NT2/D1 (cell line): Measurements from ENCODE around the gene ADM2.
A peak's percentile ranks its signal among the peaks of the same experiment; 100 is the strongest.

ENCODE experiments used
- DNase-seq: peaks from one replicate; pipeline ENCODE4 v3.0.0-alpha.2; 2011; ENCODE audit warnings: low read depth, low spot score
- H3K27me3 ChIP-seq: 2 replicates; pipeline ENCODE4 v1.6.0; 2011; ENCODE audit warnings: mild to moderate bottlenecking; ENCODE audit not compliant: insufficient read length, insufficient read depth
- H3K36me3 ChIP-seq: 2 replicates; pipeline ENCODE4 v1.6.1; 2011; ENCODE audit warnings: mild to moderate bottlenecking, low read length, mixed read lengths; ENCODE audit not compliant: insufficient read depth, insufficient read length
- H3K4me1 ChIP-seq: 2 replicates; pipeline ENCODE4 v1.5.1; 2011; ENCODE audit not compliant: insufficient read depth, insufficient read length
- H3K4me3 ChIP-seq: 2 replicates; pipeline ENCODE4 v1.5.1; 2011; ENCODE audit warnings: low read depth; ENCODE audit not compliant: insufficient read length
- H3K9ac ChIP-seq: 2 replicates; pipeline ENCODE4 v1.6.0; 2011; ENCODE audit warnings: low read depth; ENCODE audit not compliant: insufficient read length
- H3K9me3 ChIP-seq: 2 replicates; pipeline ENCODE4 v1.5.1; 2011; ENCODE audit warnings: mild to moderate bottlenecking, low read length; ENCODE audit not compliant: insufficient read depth
- SUZ12 ChIP-seq: IDR thresholded peaks from 2 replicates; pipeline ENCODE4 v1.6.1; 2011; ENCODE audit not compliant: insufficient read length, insufficient read depth; ENCODE audit errors: extremely low read depth
- YY1 ChIP-seq: IDR thresholded peaks from 2 replicates; pipeline ENCODE4 v1.6.1; 2011; ENCODE audit not compliant: insufficient read length, insufficient read depth
- ZNF274 ChIP-seq: IDR thresholded peaks from 2 replicates; pipeline ENCODE4 v1.6.1; 2011; ENCODE audit warnings: mild to moderate bottlenecking, low read depth, low read length

ADM2 gene

DNA sequence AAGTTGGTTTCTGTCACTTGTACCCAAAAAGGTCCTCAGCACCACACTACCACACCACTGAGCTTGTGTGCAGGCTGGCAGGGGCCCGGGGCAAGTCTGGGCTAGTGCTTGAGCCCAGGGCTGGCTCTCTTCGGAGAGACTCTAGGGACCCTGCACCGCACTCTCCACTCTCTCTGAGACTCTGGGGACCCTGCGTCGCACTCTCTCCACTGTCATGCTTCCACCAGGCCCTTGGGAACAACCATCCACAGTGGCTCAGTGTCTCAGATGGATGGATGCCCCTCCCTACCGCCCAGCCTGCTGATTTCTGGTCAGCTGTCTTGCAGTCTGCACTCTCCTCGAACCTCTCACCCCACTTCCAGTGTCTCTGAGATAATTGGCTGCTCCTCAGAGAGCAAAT lies 4.5 kb upstream of the ADM2 start:
- TF ChIP-seq YY1 (no peak), SUZ12 (no peak), ZNF274 (no peak)
- Histone ChIP-seq H3K9me3 (no peaks in the 10 kb centered on the region), H3K27me3 (peaks cover 24% of the 10 kb centered on the region), H3K36me3 (peaks cover 13% of the 10 kb centered on the region), H3K4me3 (no peak overlapping the region), H3K9ac (peak overlapping the region; percentile 42), H3K4me1 (peaks cover 14% of the 10 kb centered on the region)
- no peak for DNase-seq

DNA sequence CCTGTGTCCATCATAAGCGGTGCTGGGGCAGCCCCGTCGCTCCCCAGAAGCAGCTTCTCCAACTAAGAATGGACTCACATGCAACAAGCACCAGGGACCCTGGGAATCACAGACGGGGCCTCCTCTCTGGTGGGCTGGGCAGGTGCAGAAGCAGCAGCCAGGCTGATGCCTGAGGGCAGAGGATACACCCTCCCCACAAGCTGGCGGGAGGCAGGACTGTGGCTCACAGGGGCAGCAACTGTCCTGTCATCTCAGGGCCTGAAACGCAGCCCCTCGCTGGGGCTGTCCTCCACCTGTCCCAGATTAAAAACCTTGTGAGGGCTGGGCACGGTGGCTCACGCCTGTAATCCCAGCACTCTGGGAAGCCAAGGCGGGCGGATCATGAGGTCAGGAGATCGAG lies 3.4 kb upstream of the ADM2 start:
- H3K36me3 ChIP-seq: peaks cover 5% of the 10 kb centered on the region
- no peak overlapping the region for H3K9ac ChIP-seq
- peaks cover 25% of the 10 kb centered on the region for H3K27me3 ChIP-seq
- H3K9me3 ChIP-seq: no peaks in the 10 kb centered on the region
- H3K4me1 ChIP-seq: peaks cover 16% of the 10 kb centered on the region
- TF ChIP-seq YY1 (no peak), SUZ12 (no peak), ZNF274 (no peak)
- no peak overlapping the region for H3K4me3 ChIP-seq
- no peak for DNase-seq

DNA sequence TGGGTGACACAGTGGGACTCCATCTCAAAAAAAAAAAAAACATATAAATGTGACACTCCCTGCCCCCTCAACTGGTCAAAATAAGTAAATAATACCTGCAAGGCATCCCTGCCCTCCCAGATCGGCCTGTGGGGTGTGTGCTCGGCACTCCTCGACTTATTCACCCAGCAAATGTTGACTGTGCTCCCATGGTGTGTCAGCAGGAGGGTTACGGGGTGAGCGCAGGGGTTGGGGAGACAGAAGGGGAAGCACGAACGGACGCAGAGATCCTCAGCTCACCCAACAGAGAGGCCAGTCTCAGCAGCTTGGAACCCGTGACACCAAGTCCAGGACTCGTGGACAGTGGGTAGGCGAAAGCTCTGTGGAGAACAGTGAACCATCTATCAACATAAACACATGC lies 1.6 kb upstream of the ADM2 start:
- H3K27me3 ChIP-seq: peaks cover 25% of the 10 kb centered on the region
- H3K4me1 ChIP-seq: peaks cover 20% of the 10 kb centered on the region
- no peak for TF ChIP-seq ZNF274
- no peak for TF ChIP-seq SUZ12
- TF ChIP-seq YY1: no peak
- no peak for DNase-seq
- no peaks in the 10 kb centered on the region for H3K9me3 ChIP-seq
- no peak overlapping the region for H3K9ac ChIP-seq
- peaks cover 3% of the 10 kb centered on the region for H3K36me3 ChIP-seq
- no peak overlapping the region for H3K4me3 ChIP-seq

DNA sequence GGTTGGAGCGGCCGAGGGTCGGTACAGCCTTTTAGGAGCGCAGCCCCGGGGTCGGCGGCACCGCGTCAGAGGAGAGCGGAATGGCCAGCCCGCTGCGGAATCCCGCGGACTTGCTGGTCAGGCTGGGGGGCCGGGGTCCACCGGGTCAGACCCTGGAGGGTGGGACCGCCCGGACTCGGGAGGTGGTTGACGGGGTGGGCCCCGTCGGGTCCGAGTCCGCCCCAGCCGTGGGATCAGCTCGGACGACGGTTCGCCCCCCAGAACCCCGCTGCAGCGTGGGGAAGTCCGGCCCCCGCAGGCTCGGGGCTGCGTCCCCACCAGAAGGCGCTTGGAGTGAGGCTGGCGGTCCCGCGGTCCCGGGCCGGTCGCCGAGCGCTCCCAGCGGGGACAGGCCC lies 301 bp upstream of the ADM2 start:
- TF ChIP-seq SUZ12 (no peak), YY1 (no peak), ZNF274 (no peak)
- DNase-seq: no peak
- H3K36me3 ChIP-seq: peaks cover 3% of the 10 kb centered on the region
- no peaks in the 10 kb centered on the region for H3K9me3 ChIP-seq
- peaks cover 16% of the 10 kb centered on the region for H3K4me1 ChIP-seq
- peak overlapping the region; percentile 64 for H3K9ac ChIP-seq
- peaks cover 21% of the 10 kb centered on the region for H3K27me3 ChIP-seq
- H3K4me3 ChIP-seq: peak overlapping the region; percentile 50

DNA sequence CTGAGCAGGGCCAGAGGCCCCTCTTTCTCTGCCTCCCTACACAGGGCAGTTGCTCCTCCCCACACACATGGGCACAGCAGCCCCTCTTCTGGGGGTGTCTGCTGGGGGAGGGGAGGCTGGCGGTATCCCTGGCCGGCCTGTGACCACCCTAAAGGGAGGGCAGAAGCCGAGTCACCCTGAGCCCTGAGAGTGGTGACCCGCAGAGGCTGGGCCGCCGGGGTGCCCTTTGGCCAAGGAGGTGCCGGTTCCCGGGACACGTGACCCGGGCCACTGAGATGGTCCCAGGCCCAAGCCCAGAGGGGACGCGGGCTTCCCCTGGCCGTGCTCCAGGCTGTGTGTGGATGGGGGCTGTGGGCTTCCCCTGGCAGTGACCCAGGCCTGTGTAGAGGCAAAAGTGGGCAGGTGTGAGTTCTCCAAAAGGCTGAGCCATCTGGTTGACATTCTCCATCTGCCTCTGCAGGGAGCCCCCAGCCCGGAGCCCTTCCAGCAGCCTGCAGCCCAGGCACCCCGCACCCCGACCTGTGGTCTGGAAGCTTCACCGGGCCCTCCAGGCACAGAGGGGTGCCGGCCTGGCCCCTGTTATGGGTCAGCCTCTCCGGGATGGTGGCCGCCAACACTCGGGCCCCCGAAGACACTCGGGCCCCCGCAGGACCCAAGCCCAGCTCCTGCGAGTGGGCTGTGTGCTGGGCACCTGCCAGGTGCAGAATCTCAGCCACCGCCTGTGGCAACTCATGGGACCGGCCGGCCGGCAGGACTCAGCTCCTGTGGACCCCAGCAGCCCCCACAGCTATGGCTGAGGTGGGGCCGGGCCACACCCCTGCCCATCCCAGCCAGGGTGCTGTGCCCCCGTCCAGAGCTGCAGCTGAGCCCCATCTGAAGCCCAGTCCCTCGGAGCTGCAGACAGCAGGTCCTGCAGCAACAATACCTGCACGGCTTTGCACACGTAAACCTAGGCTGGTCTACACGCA lies 1.0 kb downstream of the ADM2 start:
- Histone ChIP-seq H3K4me1 (peaks cover 13% of the 10 kb centered on the region), H3K9ac (peak overlapping the region; percentile 67), H3K27me3 (peaks cover 21% of the 10 kb centered on the region), H3K4me3 (peak overlapping the region; percentile 50), H3K9me3 (no peaks in the 10 kb centered on the region), H3K36me3 (peaks cover 3% of the 10 kb centered on the region)
- DNase-seq: no peak
- no peak for TF ChIP-seq YY1

DNA sequence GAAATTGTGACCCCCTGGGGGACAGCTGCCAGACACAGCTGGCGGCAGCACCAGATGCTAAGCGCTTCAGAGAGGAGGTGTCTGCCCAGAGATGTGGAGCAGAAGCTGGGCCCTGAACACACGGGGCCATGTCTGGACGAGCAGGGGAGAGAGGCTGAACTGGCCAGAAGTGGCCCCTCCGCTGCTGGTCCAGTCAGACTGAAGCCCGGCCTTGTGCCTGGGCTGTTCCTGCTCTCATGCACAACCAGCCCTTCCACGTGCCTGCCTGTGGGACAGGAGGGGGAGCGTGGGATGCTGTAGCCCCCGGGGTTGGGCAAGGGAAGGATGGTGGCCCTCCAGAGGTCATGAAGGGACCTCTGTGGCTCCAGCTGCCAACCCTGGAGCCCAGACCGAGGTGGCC lies 1.8 kb downstream of the ADM2 start:
- Histone ChIP-seq H3K4me3 (no peak overlapping the region), H3K36me3 (peaks cover 3% of the 10 kb centered on the region), H3K9ac (no peak overlapping the region), H3K9me3 (no peaks in the 10 kb centered on the region), H3K27me3 (peaks cover 21% of the 10 kb centered on the region), H3K4me1 (peaks cover 10% of the 10 kb centered on the region)
- TF ChIP-seq ZNF274 (no peak), YY1 (no peak), SUZ12 (no peak)
- DNase-seq: no peak

DNA sequence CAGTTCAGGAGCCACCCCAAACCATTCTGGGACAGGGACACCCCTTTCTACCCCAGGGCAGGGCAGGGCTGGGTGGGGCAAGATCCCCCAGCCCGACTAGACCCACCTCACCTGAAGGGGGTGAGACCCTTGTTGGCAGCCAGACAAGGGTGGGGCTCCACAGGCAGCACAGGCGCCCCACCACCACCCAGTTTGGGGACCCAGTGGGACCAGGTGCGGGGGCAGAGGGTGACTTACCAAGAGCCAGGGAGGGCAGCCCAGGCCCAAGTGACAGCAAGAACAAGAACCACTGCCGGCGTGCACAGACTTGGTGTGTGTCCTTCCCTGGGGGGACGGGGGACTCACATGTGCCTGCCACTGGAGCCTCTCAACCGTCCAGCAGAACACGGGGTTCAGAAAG lies 2.2 kb downstream of the ADM2 start:
- no peaks in the 10 kb centered on the region for H3K9me3 ChIP-seq
- peaks cover 21% of the 10 kb centered on the region for H3K27me3 ChIP-seq
- H3K4me1 ChIP-seq: peaks cover 9% of the 10 kb centered on the region
- peaks cover 3% of the 10 kb centered on the region for H3K36me3 ChIP-seq
- no peak for TF ChIP-seq YY1
- TF ChIP-seq ZNF274: no peak
- no peak for TF ChIP-seq SUZ12
- no peak overlapping the region for H3K9ac ChIP-seq
- H3K4me3 ChIP-seq: no peak overlapping the region
- no peak for DNase-seq
